Measurements from ENCODE around the gene GPR89B.
"Not testable (repeated sequence)": the region's sequence is repeated elsewhere in the genome, so short reads cannot be mapped to it uniquely, and the experiment has no call there.

Gene GPR89B

GRCh38 chr1:148032690-148033089, 104.5 kb downstream of the GPR89B start:
- DNase-seq (ENCODE audit: low spot score): not testable (repeated sequence)

GRCh38 chr1:148033147-148033546, 104.9 kb downstream of the GPR89B start:
- DNase-seq (ENCODE audit: low spot score): not testable (repeated sequence)

GRCh38 chr1:148037850-148038461, 109.7 kb downstream of the GPR89B start:
- not testable (repeated sequence) for DNase-seq (ENCODE audit: low spot score)

DNA sequence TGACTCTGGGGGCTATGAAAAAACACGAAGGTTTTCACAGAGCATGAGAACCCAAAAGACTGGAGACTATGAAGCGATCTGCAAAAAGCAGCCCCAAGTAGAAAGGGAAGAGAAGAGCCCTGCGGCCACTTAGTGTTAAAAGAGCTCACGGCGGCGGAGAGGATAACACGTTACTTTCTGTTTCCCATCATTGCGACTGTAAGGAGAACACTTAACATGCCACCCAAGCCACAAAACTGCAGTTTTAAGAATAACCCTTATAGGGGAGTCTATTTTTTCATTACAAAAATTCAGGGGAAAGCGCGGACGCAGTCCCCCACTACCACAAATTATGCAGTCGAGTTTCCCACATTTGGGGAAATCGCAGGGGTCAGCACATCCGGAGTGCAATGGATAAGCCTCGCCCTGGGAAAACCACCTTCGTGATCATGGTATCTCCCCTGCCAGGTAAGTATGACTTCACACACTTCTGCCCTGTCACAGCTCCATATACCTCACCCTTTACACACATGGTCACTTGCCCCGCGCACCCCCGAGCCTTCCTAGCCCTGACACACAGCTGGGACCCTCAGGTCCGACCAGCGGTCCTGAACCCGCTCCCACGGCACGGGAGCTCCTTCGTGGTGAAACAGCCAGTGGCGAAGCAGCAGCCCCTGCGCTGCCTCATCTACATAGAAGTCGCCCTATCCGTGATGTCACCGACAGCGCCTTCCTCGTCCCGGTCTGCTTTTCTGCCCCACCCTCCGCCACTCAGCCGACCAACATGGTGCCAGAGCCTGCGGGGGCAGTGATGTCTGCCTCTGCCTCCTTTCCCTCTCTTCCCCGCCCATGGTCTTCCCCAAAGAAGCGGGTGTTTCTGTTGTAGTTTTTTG, 110.5 kb downstream of the GPR89B start:
- peak; percentile 42 for DNase-seq (ENCODE audit: low spot score)
